Left colon (tissue), 2 donors: ENCODE data around the gene WDR47. TPM values are rescaled to one million over a fixed set of nuclear protein-coding genes. Genes with fewer than 3 reads are reported as not detected.
"Not testable (repeated sequence)": the region's sequence is repeated elsewhere in the genome, so short reads cannot be mapped to it uniquely, and the experiment has no call there.

ENCODE experiments used
- ATAC-seq: fragments of 200-7000 bp; cut with Tn5 transposase; one replicate; pipeline ENCODE4 v1.9.1; 2020; ENCODE audit warnings: mild to moderate bottlenecking, moderate library complexity
- DNase-seq, 2 donors: peaks; one replicate each; pipeline ENCODE4 v3.0.0-alpha.2; 2020
- intact Hi-C, 2 donors: fragments of 100-400 bp; cut with DNase I in 1 of 2; cut with micrococcal nuclease in 1 of 2; formaldehyde crosslinking; loops; one replicate each; pipeline versions ENCODE4 v1.11.2 to v1.14.0; 2022; cut with DNase I, micrococcal nuclease
- total RNA-seq, 2 donors: library from RNA; stranded (reverse); fragmentation: NEBNext Ultra II Directional; extraction: Animal tissue kit (Norgen Biotek cat#: 25700); gene quantifications; one replicate each; pipeline ENCODE4 v1.2.1, GENCODE V29; 2021
- donor health status: DM: no; HTN: no; CAD: no.
- donor health status: DM: yes; HTN: yes; CAD: no.

Gene WDR47
- total RNA-seq, 2 donors from 2014 or later, result 7.8 to 8.7 TPM

- intact Hi-C loops, DNase-seq, ATAC-seq: not testable (repeated sequence)
Observed at GRCh38 chr1:108996622-108997021, 45.3 kb downstream of the WDR47 start.

GRCh38 chr1:108983114-108983513 lies 58.8 kb downstream of the WDR47 start:
- intact Hi-C loops, result no loop called here
- DNase-seq (no peak), ATAC-seq (no peak)

- intact Hi-C loops, result no loop called here
- no peak for DNase-seq
- ATAC-seq, result no peak
Observed at GRCh38 chr1:108976658-108977057, 65.2 kb downstream of the WDR47 start.

GRCh38 chr1:108972951-108973350 lies 69.0 kb downstream of the WDR47 start:
- DNase-seq, result no peak
- no peak for ATAC-seq
- intact Hi-C loops, result no loop called here

DNA sequence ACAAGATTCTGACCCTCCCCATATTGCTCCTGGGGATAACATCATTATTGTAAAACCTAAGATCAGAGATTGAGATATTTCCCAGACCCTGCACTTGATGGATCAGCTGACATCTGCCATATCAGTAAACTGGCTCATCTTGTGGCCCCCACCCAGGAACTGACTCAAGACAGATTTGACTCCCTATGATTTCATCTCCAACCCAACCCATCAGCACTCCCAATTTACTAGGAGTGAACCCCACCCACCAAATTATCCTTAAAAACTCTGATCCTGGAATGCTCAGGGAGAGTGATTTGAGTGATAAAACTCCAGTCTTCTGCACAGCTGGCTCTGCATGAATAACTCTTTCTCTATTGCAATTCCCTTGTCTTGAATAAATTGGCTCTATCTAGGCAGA lies 72.6 kb downstream of the WDR47 start:
- intact Hi-C loops, result no loop called here
- DNase-seq (no peak), ATAC-seq (no peak)

DNA sequence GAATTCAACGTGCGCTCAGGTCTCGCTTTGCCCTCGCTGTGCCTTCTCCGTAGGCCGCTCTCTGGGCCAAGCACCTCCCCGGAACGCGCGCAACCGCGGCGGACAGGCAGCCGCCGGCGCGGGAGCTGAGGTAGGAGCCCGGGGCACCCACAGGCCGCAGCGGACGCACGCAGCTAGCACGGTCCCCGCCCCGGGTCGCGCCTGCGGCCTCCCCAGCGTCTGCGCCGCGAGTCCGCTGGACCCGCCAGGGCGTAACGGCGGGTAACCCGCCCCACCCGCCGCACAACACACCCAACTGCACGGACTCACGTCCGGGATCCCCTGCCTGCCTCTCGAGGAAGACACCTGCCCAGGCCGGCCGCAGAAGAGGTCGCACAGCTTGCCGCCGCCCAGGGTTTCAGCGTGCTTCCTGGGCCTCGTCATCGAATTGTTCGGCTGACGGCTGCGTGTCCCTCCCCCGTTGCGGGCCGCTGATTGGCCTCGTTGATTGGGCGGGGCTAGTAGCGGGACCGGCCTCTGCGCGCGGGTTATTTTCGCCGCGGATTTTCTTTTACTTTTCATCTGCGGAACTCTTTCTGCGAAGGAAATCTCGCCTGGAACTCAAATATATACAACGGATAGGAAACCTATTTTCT lies 78.7 kb downstream of the WDR47 start, which contains the start of gene CLCC1:
TSS of gene CLCC1 (minus strand) at position 433 of the 635 bp plus-strand sequence. CDS start 13,047 bp downstream, outside the sequence.
- ATAC-seq (peak; percentile 91), DNase-seq (peak; percentile 95)
- intact Hi-C loops, result no loop called here

GRCh38 chr1:108962681-108963051 lies 79.2 kb downstream of the WDR47 start:
- peak; percentile 50 to 71 for DNase-seq
- ATAC-seq, result peak; percentile 57
- intact Hi-C loops, result no loop called here

- peak in 1 of 2 donors; percentile 25 for DNase-seq
- intact Hi-C loops, result no loop called here
- ATAC-seq, result peak; percentile 18
Observed at GRCh38 chr1:108961752-108962486, 80.0 kb downstream of the WDR47 start.

- ATAC-seq (no peak), DNase-seq (no peak)
- intact Hi-C loops, result no loop called here
Observed at GRCh38 chr1:108961198-108961597, 80.7 kb downstream of the WDR47 start.

DNA sequence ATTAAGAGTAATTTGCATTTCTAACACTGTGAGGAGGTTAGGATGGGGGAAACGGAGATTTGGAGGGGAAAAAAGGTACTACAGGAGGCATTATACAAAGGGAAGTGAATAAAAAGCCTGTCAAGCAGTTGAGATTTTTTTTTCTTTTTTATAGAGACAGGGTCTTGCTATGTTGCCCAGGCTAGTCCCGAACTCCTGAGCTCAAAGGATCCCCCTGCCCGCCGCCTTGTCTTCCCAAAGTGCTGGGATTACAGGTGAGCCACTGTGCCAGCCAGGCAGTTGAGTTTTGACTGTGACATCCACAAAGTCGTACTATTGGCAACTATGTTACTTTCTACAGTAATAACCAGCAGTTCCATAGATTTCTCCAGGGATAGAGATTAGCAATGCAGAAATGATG lies 81.2 kb downstream of the WDR47 start:
- DNase-seq (no peak), ATAC-seq (no peak)
- intact Hi-C loops, result no loop called here

- intact Hi-C loops, result no loop called here
- DNase-seq, result no peak
- ATAC-seq, result no peak
Observed at GRCh38 chr1:108957888-108958287, 84.0 kb downstream of the WDR47 start.

GRCh38 chr1:108955881-108956280 lies 86.0 kb downstream of the WDR47 start:
- DNase-seq (no peak), ATAC-seq (no peak)
- intact Hi-C loops, result no loop called here

- intact Hi-C loops, result no loop called here
- DNase-seq (no peak), ATAC-seq (no peak)
Observed at GRCh38 chr1:108955111-108955510, 86.8 kb downstream of the WDR47 start.

GRCh38 chr1:108953452-108953851 lies 88.5 kb downstream of the WDR47 start:
- DNase-seq (no peak), ATAC-seq (no peak)
- intact Hi-C loops, result no loop called here

- intact Hi-C loops, result no loop called here
- DNase-seq (no peak), ATAC-seq (no peak)
Observed at GRCh38 chr1:108951242-108951641, 90.7 kb downstream of the WDR47 start.

- no peak for ATAC-seq
- intact Hi-C loops, result no loop called here
- DNase-seq, result no peak
Observed at GRCh38 chr1:108949044-108949443, 92.9 kb downstream of the WDR47 start.

DNA sequence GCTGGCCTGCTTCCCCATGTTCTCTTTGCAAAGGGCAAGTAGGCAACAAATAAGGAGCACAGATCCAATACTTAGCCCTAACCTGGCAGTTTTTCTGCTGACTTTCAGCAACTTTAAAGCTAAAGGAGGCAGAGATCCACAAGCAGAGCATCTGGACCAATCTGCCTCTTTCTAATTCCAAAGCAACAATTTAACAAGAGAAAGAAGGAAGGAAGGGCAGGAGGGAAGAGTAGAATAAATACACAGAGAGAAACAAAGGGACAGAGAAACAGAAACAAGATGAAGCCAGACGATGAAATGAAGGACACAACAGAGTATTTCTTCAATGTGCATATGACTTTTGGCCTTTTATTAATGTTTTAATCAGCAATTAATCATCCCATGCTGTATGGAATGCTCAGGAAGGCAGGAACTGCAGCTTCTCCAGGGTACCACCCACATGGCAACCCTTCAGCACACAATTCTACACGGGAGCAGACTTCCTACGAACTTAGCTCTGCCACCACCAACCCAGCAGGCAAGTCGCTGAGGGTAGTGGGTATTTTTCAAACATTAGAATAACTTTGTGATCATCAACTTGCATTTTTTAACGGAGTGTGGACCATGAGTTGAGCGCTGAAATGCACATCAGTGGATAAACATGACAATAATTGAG lies 93.9 kb downstream of the WDR47 start:
- intact Hi-C loops, result no loop called here
- no peak for DNase-seq
- ATAC-seq, result no peak

GRCh38 chr1:108936170-108936569 lies 105.7 kb downstream of the WDR47 start:
- DNase-seq, result no peak
- no peak for ATAC-seq
- intact Hi-C loops, result no loop called here

DNA sequence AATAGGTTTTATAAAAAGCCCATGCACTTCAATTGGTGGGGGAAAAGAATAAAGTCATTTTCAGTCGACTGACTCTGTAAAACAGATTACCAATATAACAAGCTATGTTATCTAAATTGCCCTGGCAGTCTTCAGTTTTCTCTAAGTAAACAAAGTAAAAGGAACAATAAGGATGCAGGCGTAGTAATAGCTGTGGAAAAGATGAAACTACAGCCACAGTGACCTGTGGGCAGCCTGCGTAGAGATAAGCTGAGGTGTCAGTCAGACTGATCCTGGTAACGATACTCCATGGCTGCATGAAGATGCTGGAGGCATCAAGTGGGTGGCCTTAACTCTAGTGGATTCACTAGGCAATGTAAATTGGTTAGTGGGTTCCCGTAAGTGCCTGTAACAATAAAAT lies 108.0 kb downstream of the WDR47 start:
- intact Hi-C loops, result no loop called here
- ATAC-seq (peak; percentile 97), DNase-seq (peak in 1 of 2 donors; percentile 20)

GRCh38 chr1:108927565-108927964 lies 114.3 kb downstream of the WDR47 start:
- DNase-seq, intact Hi-C loops, ATAC-seq: not testable (repeated sequence)
